OCI-LY1 (cell line): ENCODE results near the gene TMEM44.

Experiments
- EZH2 ChIP-seq: fragments of 200-600 bp; sonication (generic), shearing (Covaris generic); IDR thresholded peaks from 2 replicates; pipeline ENCODE4 v1.8.0; 2017; ENCODE audit warnings: borderline replicate concordance, mixed run types, mild to moderate bottlenecking, antibody characterized with exemption, low read length, moderate library complexity, mixed read lengths
- TF ChIP-seq, protein P1 (sequence below): fragments of 200-600 bp; sonication (generic), shearing (Covaris generic); IDR thresholded peaks from 2 replicates; pipeline ENCODE4 v1.5.1; 2017; ENCODE audit warnings: mild to moderate bottlenecking, antibody characterized with exemption, low read length, moderate library complexity, mixed read lengths

GRCh38 chr3:194621947-194622346 is 11.3 kb downstream of the TMEM44 start:
- no peak for TF ChIP-seq EZH2
- TF ChIP-seq, protein P1, sequence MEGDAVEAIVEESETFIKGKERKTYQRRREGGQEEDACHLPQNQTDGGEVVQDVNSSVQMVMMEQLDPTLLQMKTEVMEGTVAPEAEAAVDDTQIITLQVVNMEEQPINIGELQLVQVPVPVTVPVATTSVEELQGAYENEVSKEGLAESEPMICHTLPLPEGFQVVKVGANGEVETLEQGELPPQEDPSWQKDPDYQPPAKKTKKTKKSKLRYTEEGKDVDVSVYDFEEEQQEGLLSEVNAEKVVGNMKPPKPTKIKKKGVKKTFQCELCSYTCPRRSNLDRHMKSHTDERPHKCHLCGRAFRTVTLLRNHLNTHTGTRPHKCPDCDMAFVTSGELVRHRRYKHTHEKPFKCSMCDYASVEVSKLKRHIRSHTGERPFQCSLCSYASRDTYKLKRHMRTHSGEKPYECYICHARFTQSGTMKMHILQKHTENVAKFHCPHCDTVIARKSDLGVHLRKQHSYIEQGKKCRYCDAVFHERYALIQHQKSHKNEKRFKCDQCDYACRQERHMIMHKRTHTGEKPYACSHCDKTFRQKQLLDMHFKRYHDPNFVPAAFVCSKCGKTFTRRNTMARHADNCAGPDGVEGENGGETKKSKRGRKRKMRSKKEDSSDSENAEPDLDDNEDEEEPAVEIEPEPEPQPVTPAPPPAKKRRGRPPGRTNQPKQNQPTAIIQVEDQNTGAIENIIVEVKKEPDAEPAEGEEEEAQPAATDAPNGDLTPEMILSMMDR: no peak
